K562 (cell line): ENCODE data around the gene ALG9. TPM values are rescaled to one million over a fixed set of nuclear protein-coding genes. Genes with fewer than 3 reads are reported as not detected.

Experiments
- ATAC-seq: fragments of 200-7000 bp; cut with Tn5 transposase; 3 replicates; pipeline ENCODE4 v1.9.1; 2020; ENCODE audit warnings: moderate library complexity
- BruUV-seq: library from RNA; stranded (reverse); fragments of 400-500 nt; replicated peaks from 2 replicates; lab custom pipeline; 2021; lab: Mats Ljungman, UMichigan
- CTCF ChIA-PET: fragments of 300-600 bp; formaldehyde crosslinking; extraction: SDS; loops from one replicate; lab custom pipeline; 2021; ENCODE audit warnings: low intra/inter-chr PET ratio; lab: Yijun Ruan, JAX
- POLR2A ChIA-PET: fragments of 300-600, 350-650 bp; sonication (Branson Sonifier 250); formaldehyde crosslinking; extraction: SDS; loops from one replicate; lab custom pipeline; 2021; ENCODE audit warnings: antibody characterized with exemption, inconsistent platforms; lab: Yijun Ruan, JAX
- DNase-seq, 4 experiments: peaks; one replicate each; pipeline versions ENCODE4 v3.0.0 to v3.0.0-alpha.2; 2011 to 2018; ENCODE audit warnings: low spot score in 3 of 4, mixed read lengths in 3 of 4; ENCODE audit errors: extremely low read depth in 1 of 4
- FAIRE-seq: peaks from 2 replicates; lab custom pipeline; 2011; peaks lifted over from hg19 to GRCh38; lab: Jason Lieb, UNC
- H2AFZ ChIP-seq: 2 replicates; pipeline ENCODE4 v1.6.0; 2011; ENCODE audit warnings: low read depth, low read length, control low read depth, inconsistent platforms
- H3K27ac ChIP-seq: fragments of 200-600 bp; 3 replicates; pipeline ENCODE4 v1.8.0; 2011; ENCODE audit warnings: low read depth, mild to moderate bottlenecking, control low read depth, inconsistent platforms, low read length, moderate library complexity, mixed read lengths; ENCODE audit errors: extremely low read depth
- H3K27me3 ChIP-seq, 2 experiments: fragments of 300-600 bp in 1 of 2; 2 replicates in 1 of 2; 3 replicates in 1 of 2; pipeline versions ENCODE4 v1.6.0 to v1.8.0; 2011; ENCODE audit warnings: inconsistent platforms in 2 of 2, low read length in 2 of 2, mild to moderate bottlenecking in 1 of 2, mixed read lengths in 1 of 2, moderate library complexity in 1 of 2; ENCODE audit not compliant: control insufficient read depth in 2 of 2, insufficient read depth in 2 of 2
- H3K36me3 ChIP-seq: fragments of 300-600 bp; 3 replicates; pipeline ENCODE4 v1.8.0; 2011; ENCODE audit warnings: mild to moderate bottlenecking, low read length, inconsistent platforms; ENCODE audit not compliant: control insufficient read depth, insufficient read depth
- H3K4me1 ChIP-seq, 2 experiments: fragments of 200-600 bp in 1 of 2; replicated peaks in 1 of 2; 2 replicates in 1 of 2; 3 replicates in 1 of 2; pipeline versions ENCODE4 v1.5.1 to v1.8.0; 2011; ENCODE audit warnings: inconsistent platforms in 2 of 2, low read length in 2 of 2, mild to moderate bottlenecking in 1 of 2, mixed read lengths in 1 of 2, moderate library complexity in 1 of 2; ENCODE audit not compliant: control insufficient read depth in 2 of 2, insufficient read depth in 2 of 2
- H3K4me2 ChIP-seq: 2 replicates; pipeline ENCODE4 v1.6.1; 2011; ENCODE audit warnings: low read length, control low read depth, inconsistent platforms, mixed read lengths; ENCODE audit not compliant: insufficient read depth
- H3K4me3 ChIP-seq: fragments of 200-600 bp; sonication (generic), shearing (Covaris generic); 2 replicates; pipeline ENCODE4 v1.5.1; 2016; ENCODE audit warnings: control low read depth, inconsistent platforms
- H3K79me2 ChIP-seq: fragments of 200-600 bp; 3 replicates; pipeline ENCODE4 v1.8.0; 2011; ENCODE audit warnings: low read length, inconsistent platforms; ENCODE audit not compliant: control insufficient read depth, insufficient read depth
- H3K9ac ChIP-seq, 2 experiments: 2 replicates each; pipeline versions ENCODE4 v1.6.0 to v1.6.1; 2011; ENCODE audit warnings: low read depth in 2 of 2, low read length in 2 of 2, control low read depth in 1 of 2, inconsistent platforms in 1 of 2, mild to moderate bottlenecking in 1 of 2, mixed read lengths in 1 of 2; ENCODE audit not compliant: insufficient read depth in 1 of 2
- H3K9me1 ChIP-seq: one replicate; pipeline ENCODE4 v1.6.0; 2011; ENCODE audit warnings: inconsistent platforms, mild to moderate bottlenecking, low read length, moderate library complexity; ENCODE audit not compliant: control insufficient read depth, insufficient read depth
- H3K9me3 ChIP-seq: replicated peaks from 2 replicates; pipeline ENCODE4 v1.5.1; 2011; ENCODE audit warnings: low read depth, low read length, inconsistent platforms; ENCODE audit not compliant: control insufficient read depth, insufficient read depth
- H4K20me1 ChIP-seq: replicated peaks from 2 replicates; pipeline ENCODE4 v1.6.1; 2011; ENCODE audit warnings: low read length, inconsistent platforms, mixed read lengths; ENCODE audit not compliant: control insufficient read depth, insufficient read depth
- CBX8 ChIP-seq: fragments of 200-600 bp; sonication (generic); IDR thresholded peaks from 2 replicates; pipeline ENCODE4 v1.6.1; 2012; ENCODE audit warnings: borderline replicate concordance, mixed run types, low read depth, mild to moderate bottlenecking, moderate library complexity, mixed read lengths, low read length, control low read depth, inconsistent platforms; ENCODE audit not compliant: poor library complexity, severe bottlenecking; ENCODE audit errors: extremely low read depth
- CTBP1 ChIP-seq: fragments of 450-650 bp; IDR thresholded peaks from 2 replicates; pipeline ENCODE4 v1.6.1; 2016; ENCODE audit warnings: borderline replicate concordance
- JUND ChIP-seq, 2 experiments: IDR thresholded peaks; 2 replicates in 1 of 2; 3 replicates in 1 of 2; pipeline ENCODE4 v1.6.1; 2011; ENCODE audit warnings: borderline replicate concordance in 2 of 2, low read depth in 2 of 2, low read length in 2 of 2, improper control_type of control experiment in 1 of 2, missing biosample characterization in 1 of 2, missing genetic modification characterization in 1 of 2, missing genetic modification reagents in 1 of 2
- KLF16 ChIP-seq: IDR thresholded peaks from 2 replicates; pipeline ENCODE4 v1.6.1; 2016; ENCODE audit warnings: antibody characterized with exemption
- WGBS: fragments of 100-300 bp; shearing (Covaris generic); methylation state at CpG from one replicate; pipeline ENCODE4 v1.1.6; 2016; ENCODE audit warnings: low coverage, mixed read lengths; ENCODE audit not compliant: insufficient coverage; ENCODE audit errors: missing lambda C conversion rate; 5-methylcytosine and 5-hydroxymethylcytosine counted together
- in situ Hi-C: fragments of 300-500 bp; cut with MboI; formaldehyde crosslinking; loops from 4 replicates; pipeline ENCODE4 v1.15.0; 2018; ENCODE audit warnings: inconsistent platforms, mixed read lengths
- intact Hi-C: fragments of 100-400 bp; cut with micrococcal nuclease; formaldehyde crosslinking; loops from 2 replicates; pipeline ENCODE4 v1.14.2; 2022
- polyA plus RNA-seq, 8 experiments: library from polyadenylated mRNA; depleted of rRNA in 4 of 8; stranded (reverse) in 5 of 8; unstranded in 3 of 8; fragments of >200 nt; fragmentation: Nextera tagmentation in 2 of 8; fragmentation: Illumina TruSeq in 1 of 8; extraction: Ambion mirVana in 2 of 8; extraction: Trizol in 1 of 8; gene quantifications; 2 replicates each; pipeline versions ENCODE4 v1.2.1 to v1.2.3, GENCODE V29; 2011 to 2014; ENCODE audit warnings: inconsistent platforms in 1 of 8, missing spikeins in 1 of 8
- total RNA-seq, 7 experiments: library from RNA; depleted of rRNA in 6 of 7; stranded (reverse); fragments of >200 nt in 6 of 7; fragmentation: Illumina TruSeq in 2 of 7; extraction: Trizol in 2 of 7; gene quantifications; 2 replicates each; pipeline versions ENCODE4 v1.2.1 to v1.2.3, GENCODE V29; 2011 to 2021; ENCODE audit warnings: low replicate concordance in 1 of 7
- TF ChIP-seq, protein P1 (sequence below): sonication (generic); formaldehyde crosslinking; IDR thresholded peaks from 2 replicates; pipeline ENCODE4 v1.8.1; 2022; ENCODE audit warnings: missing genetic modification reagents

Gene ALG9
- total and polyA plus RNA-seq, 9 of the 15 experiments (the other 6 are each of a cell fraction or from before 2014, with no cell fraction given), result 11.5 to 40.5 (median 24.9) TPM

DNA sequence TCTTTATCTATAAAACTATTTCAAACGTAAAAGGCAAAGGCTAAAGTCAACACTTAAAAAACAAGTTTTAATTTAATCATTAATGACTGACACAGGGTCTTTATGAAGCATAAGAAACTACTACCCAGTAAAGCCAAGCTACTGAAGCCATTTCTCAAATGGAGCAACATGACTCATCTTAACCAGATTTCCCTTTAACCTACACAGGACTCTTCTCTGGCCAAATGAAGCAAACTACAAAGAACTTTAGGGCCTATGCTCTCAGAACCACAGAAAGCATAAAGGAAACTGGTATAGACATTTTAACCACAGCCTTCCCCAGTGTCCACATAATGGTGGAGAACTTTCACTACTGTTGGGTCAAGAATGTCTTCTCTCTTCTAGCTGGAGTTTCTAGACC is 34.7 kb downstream of the ALG9 start (continued):
- no peak for TF ChIP-seq CBX8
- TF ChIP-seq KLF16, result no peak
- TF ChIP-seq, protein P1, sequence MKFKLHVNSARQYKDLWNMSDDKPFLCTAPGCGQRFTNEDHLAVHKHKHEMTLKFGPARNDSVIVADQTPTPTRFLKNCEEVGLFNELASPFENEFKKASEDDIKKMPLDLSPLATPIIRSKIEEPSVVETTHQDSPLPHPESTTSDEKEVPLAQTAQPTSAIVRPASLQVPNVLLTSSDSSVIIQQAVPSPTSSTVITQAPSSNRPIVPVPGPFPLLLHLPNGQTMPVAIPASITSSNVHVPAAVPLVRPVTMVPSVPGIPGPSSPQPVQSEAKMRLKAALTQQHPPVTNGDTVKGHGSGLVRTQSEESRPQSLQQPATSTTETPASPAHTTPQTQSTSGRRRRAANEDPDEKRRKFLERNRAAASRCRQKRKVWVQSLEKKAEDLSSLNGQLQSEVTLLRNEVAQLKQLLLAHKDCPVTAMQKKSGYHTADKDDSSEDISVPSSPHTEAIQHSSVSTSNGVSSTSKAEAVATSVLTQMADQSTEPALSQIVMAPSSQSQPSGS, result no peak

GRCh38 chr11:111836162-111836561 is 35.2 kb downstream of the ALG9 start:
- in situ Hi-C loops, result no loop called here
- Histone ChIP-seq H3K9me3 (no peaks in the 10 kb centered on the region), H3K27ac (no peak overlapping the region), H4K20me1 (no peaks in the 10 kb centered on the region), H3K4me2 (no peak overlapping the region), H3K27me3 (no peaks in the 10 kb centered on the region), H3K9me1 (no peaks in the 10 kb centered on the region), H3K36me3 (peaks cover 30% of the 10 kb centered on the region; the same call in 2 of the 3 replicates), H3K4me3 (no peak overlapping the region), H3K79me2 (no peaks in the 10 kb centered on the region), H3K9ac (no peak overlapping the region), H2AFZ (no peak overlapping the region), H3K4me1 (peaks cover 0 to under 1% of the 10 kb centered on the region in 2 experiments; a peak in 2 of 5 replicates)
- FAIRE-seq (no peak), ATAC-seq (no peak), DNase-seq (no peak)
- TF ChIP-seq CTBP1, result no peak
- no peak for TF ChIP-seq JUND (IDR thresholded peaks at IDR 0.05; ENCODE audit: borderline replicate concordance, low read depth, low read length)
- TF ChIP-seq JUND (tag; IDR thresholded peaks at IDR 0.05; ENCODE audit: borderline replicate concordance, low read depth, low read length), result no peak
- intact Hi-C loops, result no loop called here
- ChIA-PET CTCF (no interaction called here), POLR2A (no interaction called here)
- WGBS, result 73% methylated on average over 1 of the region's 1 CpG
- no TSS peak for BruUV-seq
